Activated CD4-positive, alpha-beta T cell treated with anti-CD3 and anti-CD28 coated beads for 48 hours (primary cell): ENCODE measurements around the gene INTS13.
"Not testable (repeated sequence)": the region's sequence is repeated elsewhere in the genome, so short reads cannot be mapped to it uniquely, and the experiment has no call there.

Source experiments
- DNase-seq: peaks from one replicate; pipeline ENCODE4 v3.0.0-alpha.2; 2020

INTS13 gene

GRCh38 chr12:26869104-26869494, 68.7 kb downstream of the INTS13 start:
- no peak for DNase-seq

GRCh38 chr12:26868447-26869103, 69.2 kb downstream of the INTS13 start:
- DNase-seq = no peak

- no peak for DNase-seq
These were observed 70.7 kb downstream of the INTS13 start for GRCh38 chr12:26867080-26867479.

GRCh38 chr12:26863515-26863914, 74.3 kb downstream of the INTS13 start:
- peak; percentile 17 for DNase-seq

DNA sequence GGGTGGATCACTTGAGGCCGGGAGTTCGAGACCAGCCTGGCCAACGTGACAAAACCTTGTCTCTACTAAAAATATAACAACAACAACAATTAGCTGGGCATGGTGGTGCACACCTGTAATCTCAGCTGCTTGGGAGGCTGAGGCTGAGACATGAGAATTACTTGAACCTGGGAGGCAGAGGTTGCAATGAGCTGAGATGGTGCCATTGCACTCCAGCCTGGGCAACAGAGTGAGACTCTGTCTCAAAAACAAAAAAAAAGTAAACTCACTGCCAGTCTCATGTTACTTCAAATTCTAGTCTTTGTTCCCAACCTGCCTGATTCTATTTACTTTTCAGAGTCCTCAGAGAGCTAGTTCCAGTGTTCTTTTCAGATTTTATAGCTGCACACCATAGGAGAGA, 75.0 kb downstream of the INTS13 start:
- DNase-seq = not testable (repeated sequence)

- no peak for DNase-seq
These were observed 76.1 kb downstream of the INTS13 start for GRCh38 chr12:26861690-26862089.

GRCh38 chr12:26857465-26858176, 80.2 kb downstream of the INTS13 start:
- DNase-seq = no peak

- no peak for DNase-seq
These were observed 82.4 kb downstream of the INTS13 start for GRCh38 chr12:26855337-26855736.
